SK-N-SH (cell line): ENCODE results near the gene SPIRE2. TPM values are rescaled to one million over a fixed set of nuclear protein-coding genes. Genes with fewer than 3 reads are reported as not detected.

Experiments used
- CTCF ChIA-PET: fragments of 300-600, 350-600 bp; formaldehyde crosslinking; extraction: SDS; loops from one replicate; lab custom pipeline; 2021; lab: Yijun Ruan, JAX
- POLR2A ChIA-PET: fragments of 350-600 bp; sonication (Branson Sonifier 250); formaldehyde crosslinking; extraction: SDS; loops from one replicate; lab custom pipeline; 2020; ENCODE audit warnings: antibody characterized with exemption, inconsistent platforms; lab: Yijun Ruan, JAX
- DNase-seq: peaks from one replicate; pipeline ENCODE4 v3.0.0; 2012
- H2AFZ ChIP-seq: fragments of 200-600 bp; sonication (generic); 2 replicates; pipeline ENCODE4 v1.8.1; 2016; ENCODE audit warnings: antibody characterized with exemption, mild to moderate bottlenecking, low read depth
- H3F3A ChIP-seq: fragments of 200-600 bp; sonication (generic); replicated peaks from 2 replicates; pipeline ENCODE3; 2016; ENCODE audit warnings: antibody characterized with exemption, mild to moderate bottlenecking; ENCODE audit not compliant: insufficient read depth
- H3K27ac ChIP-seq, 2 experiments: fragments of 200-500 bp in 1 of 2; fragments of 200-600 bp in 1 of 2; sonication (Bioruptor generic) in 1 of 2; sonication (generic), shearing (Covaris generic) in 1 of 2; 2 replicates each; pipeline versions ENCODE4 v1.5.1 to v1.6.1; 2014 to 2016; ENCODE audit warnings: low read depth in 2 of 2, inconsistent platforms in 1 of 2, low read length in 1 of 2, mild to moderate bottlenecking in 1 of 2, mixed read lengths in 1 of 2
- H3K27me3 ChIP-seq: fragments of 200-600 bp; sonication (generic), shearing (Covaris generic); 2 replicates; pipeline ENCODE4 v1.6.1; 2016; ENCODE audit warnings: mixed run types; ENCODE audit not compliant: insufficient read depth
- H3K36me3 ChIP-seq, 2 experiments: fragments of 200-500 bp in 1 of 2; fragments of 200-600 bp in 1 of 2; sonication (Bioruptor generic) in 1 of 2; sonication (generic) in 1 of 2; replicated peaks in 1 of 2; 2 replicates each; pipeline versions ENCODE3 to v1.5.1; 2014 to 2016; ENCODE audit warnings: low read length in 1 of 2, mild to moderate bottlenecking in 1 of 2; ENCODE audit not compliant: insufficient read depth in 2 of 2, control insufficient read depth in 1 of 2
- H3K4me1 ChIP-seq, 2 experiments: fragments of 200-500 bp in 1 of 2; fragments of 200-600 bp in 1 of 2; sonication (Bioruptor generic) in 1 of 2; sonication (generic), shearing (Covaris generic) in 1 of 2; 2 replicates each; pipeline versions ENCODE4 v1.5.1 to v1.6.1; 2014 to 2016; ENCODE audit warnings: low read depth in 1 of 2, low read length in 1 of 2, mixed run types in 1 of 2; ENCODE audit not compliant: insufficient read depth in 2 of 2, control insufficient read depth in 1 of 2
- H3K4me2 ChIP-seq: fragments of 200-600 bp; sonication (generic), shearing (Covaris generic); 2 replicates; pipeline ENCODE4 v1.6.1; 2017; ENCODE audit warnings: mixed run types
- H3K4me3 ChIP-seq, 2 experiments: fragments of 200-500 bp in 1 of 2; fragments of 200-600 bp in 1 of 2; sonication (Bioruptor generic) in 1 of 2; sonication (generic), shearing (Covaris generic) in 1 of 2; 2 replicates each; pipeline versions ENCODE4 v1.5.1 to v1.8.1; 2014 to 2016; ENCODE audit warnings: low read depth in 2 of 2, inconsistent platforms in 1 of 2, low read length in 1 of 2, mild to moderate bottlenecking in 1 of 2, mixed read lengths in 1 of 2, moderate library complexity in 1 of 2
- H3K79me2 ChIP-seq: fragments of 200-600 bp; sonication (generic); 2 replicates; pipeline ENCODE4 v1.8.1; 2017; ENCODE audit warnings: mild to moderate bottlenecking; ENCODE audit not compliant: insufficient read depth
- H3K9ac ChIP-seq: fragments of 200-600 bp; sonication (generic); 2 replicates; pipeline ENCODE4 v1.6.1; 2017; ENCODE audit warnings: mixed run types
- H3K9me2 ChIP-seq: fragments of 200-600 bp; sonication (generic); 2 replicates; pipeline ENCODE4 v1.6.1; 2017; ENCODE audit warnings: mixed run types
- H3K9me3 ChIP-seq: fragments of 200-600 bp; sonication (generic); 2 replicates; pipeline ENCODE4 v1.6.1; 2017; ENCODE audit warnings: mixed run types, mild to moderate bottlenecking, moderate library complexity
- H4K20me1 ChIP-seq: fragments of 200-600 bp; sonication (generic); 2 replicates; pipeline ENCODE4 v1.6.1; 2017; ENCODE audit warnings: mild to moderate bottlenecking, mixed run types; ENCODE audit not compliant: insufficient read depth
- ELF1 ChIP-seq: IDR thresholded peaks from 2 replicates; pipeline ENCODE4 v1.4.0; 2012
- GATA2 ChIP-seq: sonication (generic); formaldehyde crosslinking; IDR thresholded peaks from 2 replicates; pipeline ENCODE4 v1.5.0; 2020; ENCODE audit warnings: mild to moderate bottlenecking, missing genetic modification reagents
- MEF2A ChIP-seq: IDR thresholded peaks from 2 replicates; pipeline ENCODE4 v1.4.0; 2012; ENCODE audit warnings: low read depth, borderline replicate concordance
- NFIC ChIP-seq: IDR thresholded peaks from 2 replicates; pipeline ENCODE4 v1.4.0; 2012; ENCODE audit warnings: borderline replicate concordance
- WGBS: methylation state at CpG from one replicate; pipeline ENCODE4 v1.1.6; 2017; ENCODE audit warnings: low lambda C conversion rate; 5-methylcytosine and 5-hydroxymethylcytosine counted together
- polyA plus RNA-seq, 3 experiments: library from polyadenylated mRNA; depleted of rRNA; stranded (reverse); fragments of >200 nt; gene quantifications; 2 replicates each; pipeline ENCODE4 v1.2.3, GENCODE V29; 2012
- TF ChIP-seq, protein P1 (sequence below): fragments of 200-600 bp; sonication (generic); IDR thresholded peaks from 2 replicates; pipeline ENCODE4 v1.6.1; 2017; ENCODE audit warnings: antibody characterized with exemption, mild to moderate bottlenecking, moderate library complexity
- TF ChIP-seq, protein P2 (sequence below): fragments of 150-350 bp; IDR thresholded peaks from 2 replicates; pipeline ENCODE4 v1.6.1; 2016; ENCODE audit warnings: mild to moderate bottlenecking, low read depth, low read length

SPIRE2 gene
- polyA plus RNA-seq, 1 of the 3 experiments (the other 2 are of a cell fraction), result 15.3 TPM

DNA sequence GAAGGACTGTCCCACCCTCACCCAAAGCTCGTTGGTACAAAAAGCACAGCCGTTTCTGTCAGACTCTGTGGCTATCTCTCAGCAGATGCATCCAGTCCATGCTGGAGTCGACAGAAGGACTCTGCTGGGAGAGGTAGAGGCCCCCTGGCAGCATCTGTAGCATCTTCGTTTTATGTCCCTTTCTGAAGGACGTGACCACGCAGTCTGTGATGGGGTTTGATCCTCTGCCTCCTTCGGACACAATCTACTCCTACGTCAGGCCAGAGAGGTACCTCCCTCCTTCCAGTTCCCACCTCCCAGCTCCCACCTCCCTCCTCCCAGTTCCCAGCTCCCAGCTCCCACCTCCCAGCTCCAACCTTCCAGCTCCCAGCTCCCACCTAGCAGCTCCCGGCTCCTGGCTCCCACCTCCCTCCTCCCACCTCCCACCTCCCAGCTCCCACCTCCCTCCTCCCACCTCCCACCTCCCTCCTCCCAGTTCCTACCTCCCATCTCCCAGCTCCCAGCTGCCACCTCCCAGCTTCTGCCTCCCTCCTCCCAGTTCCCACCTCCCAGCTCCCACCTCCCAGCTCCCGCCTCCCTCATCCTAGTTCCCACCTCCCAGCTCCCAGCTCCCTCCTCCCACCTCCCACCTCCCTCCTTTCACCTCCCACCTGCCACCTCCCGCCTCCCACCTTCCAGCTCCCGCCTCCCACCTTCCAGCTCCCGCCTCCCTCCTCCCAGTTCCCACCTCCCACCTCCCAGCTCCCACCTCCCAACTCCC, 79.0 kb downstream of the SPIRE2 start:
- Histone ChIP-seq H3K9ac (no peak overlapping the region), H3K4me3 (no peak overlapping the region), H4K20me1 (no peaks in the 10 kb centered on the region), H3F3A (peaks cover 13% of the 10 kb centered on the region), H3K79me2 (no peaks in the 10 kb centered on the region), H3K27me3 (no peaks in the 10 kb centered on the region), H3K4me1 (peaks cover 0 to 3% of the 10 kb centered on the region in 2 experiments; a peak in 1 of 4 replicates), H3K9me2 (no peaks in the 10 kb centered on the region), H3K9me3 (no peaks in the 10 kb centered on the region), H3K4me2 (no peak overlapping the region), H2AFZ (no peak overlapping the region), H3K27ac (no peak overlapping the region), H3K36me3 (peaks cover 16 to 53% of the 10 kb centered on the region in 2 experiments)
- 95% methylated on average over 11 of the region's 13 CpGs for WGBS
- DNase-seq, result no peak
- ChIA-PET POLR2A (interaction anchor here (1.0 to 2.5 kb wide), 3 partner anchors 11 to 34 kb away, joined by 3 to 14 read pairs (median 9); partner anchors contain the start of genes MC1R, TCF25 and TUBB3), CTCF (interaction anchor here (0.9 to 7.0 kb wide), 4 partner anchors 12 to 46 kb away, joined by 3 to 53 read pairs (median 4); partner anchors contain the start of genes MC1R and TUBB3)
- TF ChIP-seq ELF1 (no peak), NFIC (no peak)
- TF ChIP-seq, protein P1, sequence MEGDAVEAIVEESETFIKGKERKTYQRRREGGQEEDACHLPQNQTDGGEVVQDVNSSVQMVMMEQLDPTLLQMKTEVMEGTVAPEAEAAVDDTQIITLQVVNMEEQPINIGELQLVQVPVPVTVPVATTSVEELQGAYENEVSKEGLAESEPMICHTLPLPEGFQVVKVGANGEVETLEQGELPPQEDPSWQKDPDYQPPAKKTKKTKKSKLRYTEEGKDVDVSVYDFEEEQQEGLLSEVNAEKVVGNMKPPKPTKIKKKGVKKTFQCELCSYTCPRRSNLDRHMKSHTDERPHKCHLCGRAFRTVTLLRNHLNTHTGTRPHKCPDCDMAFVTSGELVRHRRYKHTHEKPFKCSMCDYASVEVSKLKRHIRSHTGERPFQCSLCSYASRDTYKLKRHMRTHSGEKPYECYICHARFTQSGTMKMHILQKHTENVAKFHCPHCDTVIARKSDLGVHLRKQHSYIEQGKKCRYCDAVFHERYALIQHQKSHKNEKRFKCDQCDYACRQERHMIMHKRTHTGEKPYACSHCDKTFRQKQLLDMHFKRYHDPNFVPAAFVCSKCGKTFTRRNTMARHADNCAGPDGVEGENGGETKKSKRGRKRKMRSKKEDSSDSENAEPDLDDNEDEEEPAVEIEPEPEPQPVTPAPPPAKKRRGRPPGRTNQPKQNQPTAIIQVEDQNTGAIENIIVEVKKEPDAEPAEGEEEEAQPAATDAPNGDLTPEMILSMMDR, result no peak
- TF ChIP-seq, protein P2, sequence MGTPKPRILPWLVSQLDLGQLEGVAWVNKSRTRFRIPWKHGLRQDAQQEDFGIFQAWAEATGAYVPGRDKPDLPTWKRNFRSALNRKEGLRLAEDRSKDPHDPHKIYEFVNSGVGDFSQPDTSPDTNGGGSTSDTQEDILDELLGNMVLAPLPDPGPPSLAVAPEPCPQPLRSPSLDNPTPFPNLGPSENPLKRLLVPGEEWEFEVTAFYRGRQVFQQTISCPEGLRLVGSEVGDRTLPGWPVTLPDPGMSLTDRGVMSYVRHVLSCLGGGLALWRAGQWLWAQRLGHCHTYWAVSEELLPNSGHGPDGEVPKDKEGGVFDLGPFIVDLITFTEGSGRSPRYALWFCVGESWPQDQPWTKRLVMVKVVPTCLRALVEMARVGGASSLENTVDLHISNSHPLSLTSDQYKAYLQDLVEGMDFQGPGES, result no peak

DNA sequence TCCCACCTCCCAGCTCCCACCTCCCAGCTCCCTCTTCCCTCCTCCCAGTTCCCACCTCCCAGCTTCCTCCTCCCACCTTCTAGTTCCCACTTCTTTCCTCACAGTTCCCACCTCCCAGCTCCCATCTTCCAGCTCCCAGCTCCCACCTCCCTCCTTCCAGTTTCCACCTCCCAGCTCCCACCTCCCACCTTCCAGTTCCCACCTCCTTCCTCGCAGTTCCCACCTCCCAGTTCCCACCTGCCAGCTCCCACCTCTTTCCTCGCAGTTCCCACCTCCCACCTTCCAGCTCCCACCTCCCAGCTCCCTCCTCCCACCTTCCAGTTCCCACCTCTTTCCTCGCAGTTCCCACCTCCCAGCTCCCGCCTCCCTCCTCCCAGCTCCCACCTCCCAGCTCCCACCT, 80.0 kb downstream of the SPIRE2 start:
- Histone ChIP-seq H2AFZ (no peak overlapping the region), H3K4me2 (no peak overlapping the region), H3F3A (peaks cover 13% of the 10 kb centered on the region), H4K20me1 (no peaks in the 10 kb centered on the region), H3K9me2 (no peaks in the 10 kb centered on the region), H3K36me3 (peaks cover 16 to 56% of the 10 kb centered on the region in 2 experiments), H3K27me3 (no peaks in the 10 kb centered on the region), H3K79me2 (no peaks in the 10 kb centered on the region), H3K4me1 (peaks cover 0 to 3% of the 10 kb centered on the region in 2 experiments; a peak in 1 of 4 replicates), H3K9me3 (no peaks in the 10 kb centered on the region), H3K9ac (no peak overlapping the region), H3K27ac (no peak overlapping the region), H3K4me3 (no peak overlapping the region)
- CTCF ChIA-PET, result interaction anchor here (0.6 to 7.0 kb wide), 8 partner anchors 10 to 208 kb away, joined by 3 to 53 read pairs (median 5); partner anchors contain the start of genes MC1R and TUBB3
- TF ChIP-seq MEF2A (no peak), GATA2 (CRISPR knock-in tag) (no peak)
- WGBS, result 87% methylated on average over 4 of the region's 4 CpGs
- POLR2A ChIA-PET, result interaction anchor here (0.6 to 2.5 kb wide), 5 partner anchors 10 to 79 kb away, joined by 3 to 14 read pairs (median 5); partner anchors contain the start of genes MC1R, TCF25 and TUBB3
- DNase-seq, result no peak
